ENCODE measurements around the gene SIRPG. TPM values are rescaled to one million over a fixed set of nuclear protein-coding genes. Genes with fewer than 3 reads are reported as not detected.
"Not testable (repeated sequence)": the region's sequence is repeated elsewhere in the genome, so short reads cannot be mapped to it uniquely, and the experiment has no call there.

Gene SIRPG
- total and polyA plus RNA-seq, 2 of the 8 experiments (the other 6 are each of a cell fraction or from before 2014, with no cell fraction given) = 0.08 TPM; not detected in 1

DNA sequence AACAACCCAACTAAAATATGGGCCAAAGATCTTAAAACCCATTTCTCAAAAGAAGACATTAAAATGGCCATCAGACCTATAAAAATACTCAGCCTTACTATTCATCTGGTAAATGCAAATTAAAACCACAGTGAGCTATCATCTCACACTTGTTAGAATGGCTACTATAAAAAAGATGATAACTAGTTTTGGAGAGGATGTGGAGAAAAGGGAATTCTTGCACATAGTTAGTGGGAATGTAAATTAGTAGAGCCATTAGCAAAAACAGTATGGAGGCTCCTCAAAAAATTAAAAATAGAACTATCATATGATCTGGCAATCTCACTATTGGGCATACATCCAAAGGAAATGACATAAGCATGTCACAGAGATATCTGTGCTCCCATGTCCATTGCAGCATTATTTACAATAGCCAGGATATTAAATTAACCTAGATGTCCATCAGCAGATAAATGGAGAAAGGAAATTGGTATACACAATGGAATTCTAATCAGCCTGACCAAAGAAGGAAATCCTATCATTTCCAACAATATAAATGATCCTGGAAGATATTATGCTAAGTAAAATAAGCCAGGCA is 40.6 kb downstream of the SIRPG start (continued):
- TF ChIP-seq JUND (IDR thresholded peaks at IDR 0.05; ENCODE audit: low read length) (no peak), SUZ12 (IDR thresholded peaks at IDR 0.05; ENCODE audit: low read length) (no peak), JUN (IDR thresholded peaks at IDR 0.05; ENCODE audit: low read depth, low read length) (no peak), SP2 (IDR thresholded peaks at IDR 0.05; ENCODE audit: low read length) (no peak), BRCA1 (IDR thresholded peaks at IDR 0.05; ENCODE audit: low read depth, low read length) (no peak)
- TF ChIP-seq, protein P1, sequence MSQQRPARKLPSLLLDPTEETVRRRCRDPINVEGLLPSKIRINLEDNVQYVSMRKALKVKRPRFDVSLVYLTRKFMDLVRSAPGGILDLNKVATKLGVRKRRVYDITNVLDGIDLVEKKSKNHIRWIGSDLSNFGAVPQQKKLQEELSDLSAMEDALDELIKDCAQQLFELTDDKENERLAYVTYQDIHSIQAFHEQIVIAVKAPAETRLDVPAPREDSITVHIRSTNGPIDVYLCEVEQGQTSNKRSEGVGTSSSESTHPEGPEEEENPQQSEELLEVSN (IDR thresholded peaks at IDR 0.05) = no peak

DNA sequence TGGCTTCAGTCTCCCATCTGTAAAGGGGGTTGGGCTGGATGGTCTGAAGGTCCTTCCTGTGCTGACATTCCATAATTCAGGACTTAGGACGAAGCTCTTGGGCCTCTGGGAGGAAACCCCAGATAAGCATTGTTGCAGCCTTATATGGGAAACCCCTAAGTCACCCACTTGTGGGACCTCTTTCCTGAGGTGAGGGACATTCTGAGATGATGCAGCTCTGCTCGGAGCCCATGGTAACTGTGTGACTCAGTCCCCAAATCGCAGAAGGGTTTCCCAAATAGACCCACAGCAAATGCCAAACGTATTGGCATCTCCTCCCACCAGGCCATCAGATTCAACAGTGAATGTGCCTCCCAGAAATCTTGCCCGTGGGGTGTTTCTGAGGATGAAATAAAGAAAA is 47.2 kb downstream of the SIRPG start:
- H3K56ac ChIP-seq (replicated peaks; ENCODE audit: insufficient read length, low read depth, low read length); H2BK12ac ChIP-seq (ENCODE audit: low read depth, low read length); H3K4me3 ChIP-seq (ENCODE audit: extremely low read depth in 1 of 4, insufficient read depth in 2 of 4, low read depth in 3 of 4, low read length in 4 of 4); H2BK5ac ChIP-seq (ENCODE audit: low read depth, low read length); H3K23me2 ChIP-seq (ENCODE audit: low read depth, low read length); H4K5ac ChIP-seq (ENCODE audit: insufficient read length, low read depth, low read length); H3K18ac ChIP-seq (ENCODE audit: extremely low read depth, low read length); H2BK120ac ChIP-seq (replicated peaks; ENCODE audit: low read depth, low read length); H3K14ac ChIP-seq (ENCODE audit: insufficient read length); H3K27ac ChIP-seq (ENCODE audit: low read depth, low read length); H3K27me3 ChIP-seq (replicated peaks in 1 of 4; ENCODE audit: control insufficient read depth in 3 of 4, extremely low read depth in 1 of 4, insufficient read depth in 3 of 4, low read length in 3 of 4); H4K20me1 ChIP-seq (replicated peaks in 1 of 2; ENCODE audit: control insufficient read depth in 1 of 2, insufficient read depth in 2 of 2, low read length in 2 of 2); H3K79me1 ChIP-seq (ENCODE audit: low read depth, low read length); H3K79me2 ChIP-seq (ENCODE audit: control insufficient read depth in 1 of 2, insufficient read depth in 2 of 2, low read length in 2 of 2); DNase-seq (ENCODE audit: low read depth in 1 of 2, low spot score in 2 of 2); H3K9ac ChIP-seq (replicated peaks in 1 of 4; ENCODE audit: extremely low read depth in 1 of 4, low read depth in 3 of 4, low read length in 3 of 4); H2BK15ac ChIP-seq (ENCODE audit: low read length); H3K4me1 ChIP-seq (replicated peaks in 1 of 4; ENCODE audit: control insufficient read depth in 3 of 4, insufficient read depth in 4 of 4, low read length in 3 of 4); FAIRE-seq; H3K23ac ChIP-seq (ENCODE audit: insufficient read length); H3K36me3 ChIP-seq (ENCODE audit: control insufficient read depth in 2 of 4, insufficient read depth in 4 of 4, low read length in 3 of 4); H2AK5ac ChIP-seq (ENCODE audit: low read depth, low read length); H4K91ac ChIP-seq (replicated peaks; ENCODE audit: insufficient read length, low read length); H4K8ac ChIP-seq (ENCODE audit: extremely low read depth, insufficient read depth, low read length); H2AFZ ChIP-seq (ENCODE audit: low read length); H3K4me2 ChIP-seq (ENCODE audit: insufficient read depth in 1 of 2, low read depth in 2 of 2, low read length in 2 of 2); H3K9me3 ChIP-seq (ENCODE audit: insufficient read depth in 2 of 2, low read depth in 1 of 2, low read length in 1 of 2); H3K4ac ChIP-seq (replicated peaks; ENCODE audit: insufficient read length, low read depth, low read length); H2BK20ac ChIP-seq (ENCODE audit: low read length); POLR2A ChIA-PET (ENCODE audit: partially characterized antibody): not testable (repeated sequence)
- WGBS, 2 experiments (ENCODE audit: extremely low coverage in 1 of 2, insufficient coverage in 1 of 2, insufficient read length in 1 of 2, insufficient replicate concordance in 2 of 2, low coverage in 1 of 2, low lambda C conversion rate in 2 of 2, missing lambda C conversion rate in 1 of 2) = 94% methylated on average over 3 of the region's 5 CpGs; no CpG with 5 or more reads in 1 of the 2 experiments
- CTCF ChIA-PET (ENCODE audit: partially characterized antibody) = interaction anchor here (1.3 kb wide), 1 partner anchor 9 kb away, joined by 5 read pairs; no protein-coding TSS in a partner anchor
